SU-DHL-6 (cell line): ENCODE results near the gene FSTL4.

ENCODE experiments used
- CTCF ChIP-seq: fragments of 200-600 bp; sonication (generic); IDR thresholded peaks from one replicate; pipeline ENCODE4 v1.5.1; 2017; ENCODE audit warnings: antibody characterized with exemption, mild to moderate bottlenecking, low read length, moderate library complexity; ENCODE audit not compliant: insufficient read depth, poor library complexity, severe bottlenecking
- EZH2phosphoT487 ChIP-seq: fragments of 200-600 bp; sonication (generic), shearing (Covaris generic); conservative IDR thresholded peaks from 2 replicates; pipeline ENCODE4 v1.6.1; 2018; ENCODE audit warnings: mild to moderate bottlenecking, antibody characterized with exemption, low read length, moderate library complexity, mixed read lengths

DNA sequence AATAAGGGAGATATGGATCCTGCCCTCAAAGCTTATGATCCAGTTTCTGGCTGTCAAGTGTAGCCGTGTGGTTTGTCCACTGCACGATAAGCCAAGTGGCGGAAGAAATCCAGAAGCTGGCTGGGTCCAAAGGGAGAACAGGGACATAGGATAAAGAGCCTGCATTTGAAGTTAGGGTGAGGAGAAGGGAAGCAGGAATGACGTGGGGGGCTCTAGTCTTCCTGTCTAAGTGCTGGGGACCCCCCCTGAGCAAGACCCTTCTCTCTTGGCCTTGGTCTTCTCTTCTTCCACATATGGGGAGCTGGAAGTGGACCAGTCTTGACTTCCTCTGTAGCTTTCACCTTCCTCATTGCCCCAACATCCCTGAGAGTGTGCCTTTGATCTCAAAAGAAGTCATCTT, 186.6 kb downstream of the FSTL4 start:
- TF ChIP-seq CTCF = no peak
- TF ChIP-seq EZH2phosphoT487 = no peak
